ENCODE measurements around the gene LRRC7.

The LRRC7 gene

GRCh38 chr1:69898403-69898947 lies 330.8 kb downstream of the LRRC7 start:
- Histone ChIP-seq H3K4me2 (ENCODE audit: low read length) (no peak overlapping the region), H3K4me1 (ENCODE audit: insufficient read depth, low read length, severe bottlenecking) (no peaks in the 10 kb centered on the region), H3K9me3 (ENCODE audit: low read length) (no peaks in the 10 kb centered on the region), H3K9me2 (ENCODE audit: low read depth, low read length) (no peaks in the 10 kb centered on the region), H2AFZ (ENCODE audit: low read length) (no peak overlapping the region), H3K27ac (ENCODE audit: low read depth, low read length, poor library complexity, severe bottlenecking) (no peak overlapping the region), H3K36me3 (ENCODE audit: insufficient read depth, low read length) (no peaks in the 10 kb centered on the region), H3K9ac (ENCODE audit: low read length) (no peak overlapping the region), H3F3A (ENCODE audit: insufficient read depth, low read length) (no peaks in the 10 kb centered on the region), H3K79me2 (ENCODE audit: insufficient read depth, low read length) (no peaks in the 10 kb centered on the region), H3K4me3 (ENCODE audit: low read depth, low read length, poor library complexity, severe bottlenecking) (no peak overlapping the region), H3K27me3 (ENCODE audit: insufficient read depth, low read length) (no peaks in the 10 kb centered on the region), H4K20me1 (ENCODE audit: insufficient read depth, low read length) (no peaks in the 10 kb centered on the region)
- no peak for TF ChIP-seq CTCF (IDR thresholded peaks at IDR 0.05; ENCODE audit: low read length)
- TF ChIP-seq EZH2 (IDR thresholded peaks at IDR 0.05; ENCODE audit: borderline replicate concordance, low read length) = no peak

GRCh38 chr1:69911301-69911801 lies 343.6 kb downstream of the LRRC7 start:
- Histone ChIP-seq H3K9me2 (ENCODE audit: low read depth, low read length) (no peaks in the 10 kb centered on the region), H3K36me3 (ENCODE audit: insufficient read depth, low read length) (no peaks in the 10 kb centered on the region), H3K9me3 (ENCODE audit: low read length) (no peaks in the 10 kb centered on the region), H3K4me1 (ENCODE audit: insufficient read depth, low read length, severe bottlenecking) (no peaks in the 10 kb centered on the region), H2AFZ (ENCODE audit: low read length) (no peak overlapping the region), H3K4me3 (ENCODE audit: low read depth, low read length, poor library complexity, severe bottlenecking) (no peak overlapping the region), H3K9ac (ENCODE audit: low read length) (no peak overlapping the region), H3K27me3 (ENCODE audit: insufficient read depth, low read length) (no peaks in the 10 kb centered on the region), H3F3A (ENCODE audit: insufficient read depth, low read length) (no peaks in the 10 kb centered on the region), H3K4me2 (ENCODE audit: low read length) (no peak overlapping the region), H3K79me2 (ENCODE audit: insufficient read depth, low read length) (no peaks in the 10 kb centered on the region), H4K20me1 (ENCODE audit: insufficient read depth, low read length) (no peaks in the 10 kb centered on the region), H3K27ac (ENCODE audit: low read depth, low read length, poor library complexity, severe bottlenecking) (no peak overlapping the region)
- TF ChIP-seq CTCF (IDR thresholded peaks at IDR 0.05; ENCODE audit: low read length) = no peak
- TF ChIP-seq EZH2 (IDR thresholded peaks at IDR 0.05; ENCODE audit: borderline replicate concordance, low read length) = no peak

GRCh38 chr1:69913977-69914376 lies 346.3 kb downstream of the LRRC7 start:
- Histone ChIP-seq H3K27me3 (ENCODE audit: insufficient read depth, low read length) (no peaks in the 10 kb centered on the region), H3K27ac (ENCODE audit: low read depth, low read length, poor library complexity, severe bottlenecking) (no peak overlapping the region), H4K20me1 (ENCODE audit: insufficient read depth, low read length) (no peaks in the 10 kb centered on the region), H3K4me3 (ENCODE audit: low read depth, low read length, poor library complexity, severe bottlenecking) (no peak overlapping the region), H3K4me2 (ENCODE audit: low read length) (no peak overlapping the region), H3K79me2 (ENCODE audit: insufficient read depth, low read length) (no peaks in the 10 kb centered on the region), H3K9ac (ENCODE audit: low read length) (no peak overlapping the region), H3K9me2 (ENCODE audit: low read depth, low read length) (no peaks in the 10 kb centered on the region), H2AFZ (ENCODE audit: low read length) (no peak overlapping the region), H3K9me3 (ENCODE audit: low read length) (no peaks in the 10 kb centered on the region), H3F3A (ENCODE audit: insufficient read depth, low read length) (no peaks in the 10 kb centered on the region), H3K4me1 (ENCODE audit: insufficient read depth, low read length, severe bottlenecking) (no peaks in the 10 kb centered on the region), H3K36me3 (ENCODE audit: insufficient read depth, low read length) (no peaks in the 10 kb centered on the region)
- TF ChIP-seq CTCF (IDR thresholded peaks at IDR 0.05; ENCODE audit: low read length) (no peak), EZH2 (IDR thresholded peaks at IDR 0.05; ENCODE audit: borderline replicate concordance, low read length) (no peak)
